ENCODE data around the gene SP3. TPM values are rescaled to one million over a fixed set of nuclear protein-coding genes. Genes with fewer than 3 reads are reported as not detected.

Gene SP3
- total RNA-seq, 2 experiments from 2014 or later, result 80.5 to 84.0 TPM

GRCh38 chr2:173991856-173992588 is 26.8 kb upstream of the SP3 start:
- intact Hi-C loops (cut with micrococcal nuclease), result no loop called here
- no peak for ATAC-seq

GRCh38 chr2:173990970-173991819 is 26.0 kb upstream of the SP3 start:
- Mint-ChIP-seq H3K9me3 (no peaks in the 10 kb centered on the region), H3K27ac (no peak overlapping the region), H3K4me1 (ENCODE audit: low read depth) (no peaks in the 10 kb centered on the region), H3K27me3 (no peaks in the 10 kb centered on the region), H3K4me3 (no peak overlapping the region), H3K36me3 (ENCODE audit: low read depth) (no peaks in the 10 kb centered on the region)
- ChIA-PET POLR2A (no interaction called here), CTCF (no interaction called here)
- no peak for TF ChIP-seq CTCF (IDR thresholded peaks at IDR 0.05)
- DNase-seq (no peak), ATAC-seq (no peak)
- intact Hi-C loops (cut with micrococcal nuclease), result no loop called here

More at GRCh38 chr2:173991856-173992588, 26.8 kb upstream of the SP3 start:
- no peaks in the 10 kb centered on the region for H3K36me3 Mint-ChIP-seq (ENCODE audit: low read depth)
- H3K27ac Mint-ChIP-seq, result no peak overlapping the region
- no peaks in the 10 kb centered on the region for H3K4me1 Mint-ChIP-seq (ENCODE audit: low read depth)
- H3K27me3 Mint-ChIP-seq, result no peaks in the 10 kb centered on the region
- no peaks in the 10 kb centered on the region for H3K9me3 Mint-ChIP-seq
- CTCF ChIA-PET, result no interaction called here
- H3K4me3 Mint-ChIP-seq, result no peak overlapping the region
- no peak for DNase-seq
- POLR2A ChIA-PET, result no interaction called here
- TF ChIP-seq CTCF (IDR thresholded peaks at IDR 0.05), result no peak

GRCh38 chr2:173990245-173990644 is 25.1 kb upstream of the SP3 start:
- TF ChIP-seq CTCF (IDR thresholded peaks at IDR 0.05), result no peak
- Mint-ChIP-seq H3K27me3 (no peaks in the 10 kb centered on the region), H3K27ac (no peak overlapping the region), H3K4me1 (ENCODE audit: low read depth) (peaks cover 2% of the 10 kb centered on the region), H3K36me3 (ENCODE audit: low read depth) (no peaks in the 10 kb centered on the region), H3K4me3 (no peak overlapping the region), H3K9me3 (no peaks in the 10 kb centered on the region)
- POLR2A ChIA-PET, result interaction anchor here (0.8 kb wide), 1 partner anchor 19 kb away, joined by 3 read pairs; no protein-coding TSS in a partner anchor
- no peak for DNase-seq
- CTCF ChIA-PET, result interaction anchor here (0.6 kb wide), 1 partner anchor 9 kb away, joined by 3 read pairs; no protein-coding TSS in a partner anchor
- no peak for ATAC-seq
- intact Hi-C loops (cut with micrococcal nuclease), result no loop called here

GRCh38 chr2:173989884-173990215 is 24.7 kb upstream of the SP3 start:
- no peak for ATAC-seq

More at GRCh38 chr2:173989884-173990215, 24.7 kb upstream of the SP3 start:
- H3K27ac Mint-ChIP-seq, result no peak overlapping the region
- peaks cover 4% of the 10 kb centered on the region for H3K4me1 Mint-ChIP-seq (ENCODE audit: low read depth)
- ChIA-PET CTCF (interaction anchor here (0.6 kb wide), 1 partner anchor 8 kb away, joined by 3 read pairs; no protein-coding TSS in a partner anchor), POLR2A (interaction anchor here (0.8 kb wide), 1 partner anchor 18 kb away, joined by 3 read pairs; no protein-coding TSS in a partner anchor)
- intact Hi-C loops (cut with micrococcal nuclease), result no loop called here
- H3K9me3 Mint-ChIP-seq, result no peaks in the 10 kb centered on the region
- no peak overlapping the region for H3K4me3 Mint-ChIP-seq
- no peaks in the 10 kb centered on the region for H3K27me3 Mint-ChIP-seq
- no peaks in the 10 kb centered on the region for H3K36me3 Mint-ChIP-seq (ENCODE audit: low read depth)
- DNase-seq, result no peak
- TF ChIP-seq CTCF (IDR thresholded peaks at IDR 0.05), result no peak

Data from activated CD8-positive, alpha-beta T cell treated with anti-CD3 and anti-CD28 coated beads for 36 hours (primary cell).